Kidney (tissue), 14 donors: ENCODE measurements around the gene ANO4. TPM values are rescaled to one million over a fixed set of nuclear protein-coding genes. Genes with fewer than 3 reads are reported as not detected.

Experiments
- DNase-seq, 5 donors: peaks; one replicate each; pipeline ENCODE4 v3.0.0-alpha.2; 2013 to 2020
- FAIRE-seq: peaks from 2 replicates; lab custom pipeline; 2012; peaks lifted over from hg19 to GRCh38; lab: Jason Lieb, UNC
- H3K27ac ChIP-seq, 2 donors: one replicate each; pipeline ENCODE4 v1.7.0; 2013; ENCODE audit warnings: low read depth in 2 of 2, low read length in 2 of 2, inconsistent platforms in 1 of 2
- H3K27me3 ChIP-seq: one replicate; pipeline ENCODE4 v1.7.1; 2013; ENCODE audit warnings: low read length, inconsistent platforms; ENCODE audit not compliant: control insufficient read depth, insufficient read depth
- H3K36me3 ChIP-seq, 3 donors: one replicate each; pipeline versions ENCODE4 v1.7.0 to v1.7.1; 2013; ENCODE audit warnings: low read length in 3 of 3, control low read depth in 1 of 3, inconsistent platforms in 1 of 3; ENCODE audit not compliant: insufficient read depth in 3 of 3, control insufficient read depth in 2 of 3
- H3K4me1 ChIP-seq, 3 donors: one replicate each; pipeline versions ENCODE4 v1.7.0 to v1.7.1; 2013; ENCODE audit warnings: low read length in 3 of 3, inconsistent platforms in 1 of 3, low read depth in 1 of 3; ENCODE audit not compliant: control insufficient read depth in 2 of 3, insufficient read depth in 2 of 3
- H3K4me3 ChIP-seq, 3 donors: one replicate each; pipeline versions ENCODE4 v1.7.0 to v1.8.1; 2013; ENCODE audit warnings: low read length in 3 of 3, control low read depth in 1 of 3, inconsistent platforms in 1 of 3
- H3K9ac ChIP-seq, 3 donors: one replicate each; pipeline versions ENCODE4 v1.7.0 to v1.7.1; 2013; ENCODE audit warnings: low read length in 3 of 3, control low read depth in 1 of 3, inconsistent platforms in 1 of 3
- H3K9me3 ChIP-seq, 3 donors: one replicate each; pipeline versions ENCODE4 v1.7.0 to v1.7.1; 2013; ENCODE audit warnings: low read length in 3 of 3, control low read depth in 1 of 3, inconsistent platforms in 1 of 3; ENCODE audit not compliant: control insufficient read depth in 2 of 3, insufficient read depth in 1 of 3
- CTCF ChIP-seq: IDR thresholded peaks from 3 replicates; pipeline ENCODE4 v1.5.1; 2012; ENCODE audit warnings: mild to moderate bottlenecking, moderate library complexity, borderline replicate concordance; ENCODE audit not compliant: insufficient read depth; ENCODE audit errors: extremely low read depth
- intact Hi-C: fragments of 100-400 bp; cut with DNase I; formaldehyde crosslinking; loops from one replicate; pipeline ENCODE4 v1.11.1; 2022
- polyA plus RNA-seq: library from polyadenylated mRNA; stranded (reverse); fragments of 350-450 nt; fragmentation: Illumina TruSeq; extraction: RNeasy Lipid Tissue Mini Kit (QIAGEN cat#74804); gene quantifications from one replicate; pipeline ENCODE4 v1.2.3, GENCODE V29; 2014; ENCODE audit warnings: low read depth, low replicate concordance; ENCODE audit not compliant: insufficient read depth
- total RNA-seq: library from RNA; stranded (reverse); fragmentation: NEBNext Ultra II Directional; extraction: Animal tissue kit (Norgen Biotek cat#: 25700); gene quantifications from one replicate; pipeline ENCODE4 v1.2.1, GENCODE V29; 2021
- donor health status: control.
- donor health status: control.
- donor health status: control.
- donor health status: control.
- donor health status: control.
- donor health status: DM: yes; HTN: yes; CAD: no.
- donor health status: Normal renal cell carcinoma (clear cell type).

Gene ANO4
- total and polyA plus RNA-seq, 2 donors from 2014 or later: 0.82 to 2.9 TPM

GRCh38 chr12:100963381-100963780 lies 168.8 kb downstream of the ANO4 start:
- TF ChIP-seq CTCF: no peak
- Histone ChIP-seq H3K36me3 (no peaks in the 10 kb centered on the region), H3K9ac (no peak overlapping the region), H3K4me3 (no peak overlapping the region), H3K27me3 (no peaks in the 10 kb centered on the region), H3K9me3 (no peaks in the 10 kb centered on the region), H3K27ac (no peak overlapping the region), H3K4me1 (no peaks in the 10 kb centered on the region)
- DNase-seq (peak in 1 of 5 donors; percentile 7), FAIRE-seq (no peak)
- intact Hi-C loops: no loop called here

- H3K36me3 ChIP-seq: no peaks in the 10 kb centered on the region
- no peaks in the 10 kb centered on the region for H3K4me1 ChIP-seq
- no peak for DNase-seq
- H3K9me3 ChIP-seq: no peaks in the 10 kb centered on the region
- TF ChIP-seq CTCF: no peak
- no peak overlapping the region for H3K9ac ChIP-seq
- no peak overlapping the region for H3K27ac ChIP-seq
- no peak for FAIRE-seq
- H3K27me3 ChIP-seq: no peaks in the 10 kb centered on the region
- no peak overlapping the region for H3K4me3 ChIP-seq
- intact Hi-C loops: no loop called here
Observed at GRCh38 chr12:100964028-100964427, 169.5 kb downstream of the ANO4 start.

- no peaks in the 10 kb centered on the region for H3K27me3 ChIP-seq
- no peak overlapping the region for H3K27ac ChIP-seq
- no peaks in the 10 kb centered on the region for H3K9me3 ChIP-seq
- DNase-seq: no peak
- no peak overlapping the region for H3K9ac ChIP-seq
- intact Hi-C loops: no loop called here
- no peak for TF ChIP-seq CTCF
- FAIRE-seq: no peak
- H3K4me1 ChIP-seq: no peaks in the 10 kb centered on the region
- no peak overlapping the region for H3K4me3 ChIP-seq
- no peaks in the 10 kb centered on the region for H3K36me3 ChIP-seq
Observed at GRCh38 chr12:100967189-100967588, 172.6 kb downstream of the ANO4 start.

- no peaks in the 10 kb centered on the region for H3K36me3 ChIP-seq
- no peaks in the 10 kb centered on the region for H3K9me3 ChIP-seq
- TF ChIP-seq CTCF: no peak
- no peak for FAIRE-seq
- no peak overlapping the region for H3K27ac ChIP-seq
- H3K27me3 ChIP-seq: no peaks in the 10 kb centered on the region
- no peak overlapping the region for H3K4me3 ChIP-seq
- no peaks in the 10 kb centered on the region for H3K4me1 ChIP-seq
- intact Hi-C loops: no loop called here
- DNase-seq: no peak
- no peak overlapping the region for H3K9ac ChIP-seq
Observed at GRCh38 chr12:100970894-100971293, 176.3 kb downstream of the ANO4 start.
